GM15510 (cell line): Measurements from ENCODE around the gene GLDC.

ENCODE experiments used
- POLR2A ChIP-seq: IDR thresholded peaks from 3 replicates; pipeline ENCODE4 v1.6.1; 2011; ENCODE audit warnings: borderline replicate concordance; ENCODE audit not compliant: insufficient read length; ENCODE audit errors: extremely low read depth

Gene GLDC

DNA sequence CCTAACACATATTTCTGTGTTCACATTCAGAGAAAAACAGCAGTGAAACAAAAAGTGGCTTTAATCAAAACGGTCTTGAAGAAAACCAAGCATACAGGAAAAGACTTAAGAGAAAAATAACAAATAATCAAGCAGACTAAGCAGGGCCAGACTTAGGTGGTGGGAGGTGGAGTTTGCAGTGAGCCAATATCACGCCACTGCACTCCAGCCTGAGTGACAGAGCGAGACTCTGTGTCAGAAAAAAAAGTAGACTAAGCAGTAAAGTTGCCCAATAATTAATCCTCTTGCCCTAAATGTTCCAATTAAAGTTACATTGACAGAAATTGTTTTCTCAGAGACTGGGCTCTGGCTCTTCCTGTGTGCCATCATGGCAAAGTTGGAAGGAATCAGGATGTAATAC lies 26.6 kb upstream of the GLDC start:
- TF ChIP-seq POLR2A = no peak

DNA sequence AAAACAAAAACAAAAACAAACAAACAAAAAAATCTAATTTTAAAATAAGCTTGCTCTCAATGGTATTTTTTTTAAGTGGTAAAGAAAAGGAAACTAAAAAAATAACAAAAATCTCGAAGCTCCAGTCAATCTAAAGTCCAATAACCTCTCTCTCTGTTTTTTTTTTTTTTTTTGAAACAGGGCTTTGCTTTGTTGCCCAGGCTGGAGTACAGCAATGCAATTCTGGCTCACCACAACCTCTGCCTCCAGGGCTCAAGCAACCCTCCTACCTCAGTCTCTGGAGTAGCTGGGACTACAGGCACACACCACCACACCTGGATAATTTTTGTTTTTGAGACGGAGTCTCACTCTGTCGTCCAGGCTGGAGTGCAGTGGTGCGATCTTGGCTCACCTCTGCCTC lies 25.9 kb upstream of the GLDC start:
- no peak for TF ChIP-seq POLR2A

DNA sequence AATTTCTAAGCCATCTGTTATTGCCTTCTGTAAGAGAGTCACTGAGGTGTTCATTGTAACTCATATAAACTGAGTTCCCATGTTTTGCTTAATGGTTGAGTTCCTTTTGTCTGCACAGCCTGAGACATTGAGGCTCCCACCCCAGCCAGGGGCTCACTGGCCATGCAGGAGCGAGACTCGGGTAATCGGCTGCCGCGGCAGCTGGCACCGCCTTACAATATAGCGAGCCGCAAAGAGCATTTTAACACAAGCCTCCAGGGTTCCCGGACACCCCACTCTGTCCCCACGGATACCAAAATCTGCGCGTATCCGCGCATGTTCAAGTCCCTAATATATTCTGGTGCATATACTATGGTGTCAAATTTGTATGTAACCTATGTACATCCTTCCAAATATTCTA lies 24.4 kb upstream of the GLDC start:
- no peak for TF ChIP-seq POLR2A

DNA sequence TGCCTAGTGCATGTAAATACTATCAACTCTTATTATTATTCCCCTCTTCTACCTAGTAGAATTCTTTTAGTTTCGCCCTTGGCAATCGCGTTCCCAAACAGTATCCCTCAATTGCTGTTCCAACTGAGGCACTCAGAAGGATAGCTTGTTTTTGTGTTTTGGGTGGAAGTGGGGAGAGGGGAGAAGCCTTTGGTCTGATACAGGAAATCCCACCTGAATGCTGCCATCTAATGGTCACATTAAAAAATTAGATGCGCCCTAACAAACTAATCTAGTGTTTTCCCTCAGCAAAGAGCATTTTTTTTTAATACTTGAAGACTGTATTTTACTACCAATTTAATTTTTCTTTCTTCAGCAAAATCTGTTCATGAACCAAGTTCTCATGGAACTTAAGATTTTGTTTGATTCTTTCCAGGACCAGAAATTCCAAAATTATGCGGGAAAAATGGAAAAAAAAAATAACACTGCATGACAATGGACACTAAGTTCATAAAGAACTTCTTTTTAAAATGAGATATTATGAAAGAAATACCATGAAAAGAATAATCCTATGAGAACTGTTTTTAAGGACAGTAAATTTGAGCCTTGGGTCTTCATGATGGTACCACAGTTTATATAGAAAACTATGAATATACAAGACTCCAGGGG lies 22.2 kb upstream of the GLDC start:
- no peak for TF ChIP-seq POLR2A

DNA sequence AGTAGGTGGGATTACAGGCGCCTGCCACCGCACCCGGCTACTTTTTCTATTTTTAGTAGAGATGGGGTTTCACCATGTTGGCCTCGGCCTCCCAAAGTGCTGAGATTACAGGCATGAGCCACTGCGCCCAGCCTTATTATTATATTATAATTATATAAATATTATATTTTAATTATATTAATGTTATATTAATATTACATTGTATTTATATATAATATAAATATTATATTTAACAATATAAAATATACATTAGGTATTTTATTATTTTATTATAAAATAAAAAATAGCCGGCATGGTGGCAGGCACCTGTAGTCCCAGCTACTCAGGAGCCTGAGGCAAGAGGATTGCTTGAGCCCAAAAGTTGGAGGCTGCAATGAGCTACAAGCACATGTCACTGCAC lies 21.6 kb upstream of the GLDC start:
- TF ChIP-seq POLR2A = no peak

DNA sequence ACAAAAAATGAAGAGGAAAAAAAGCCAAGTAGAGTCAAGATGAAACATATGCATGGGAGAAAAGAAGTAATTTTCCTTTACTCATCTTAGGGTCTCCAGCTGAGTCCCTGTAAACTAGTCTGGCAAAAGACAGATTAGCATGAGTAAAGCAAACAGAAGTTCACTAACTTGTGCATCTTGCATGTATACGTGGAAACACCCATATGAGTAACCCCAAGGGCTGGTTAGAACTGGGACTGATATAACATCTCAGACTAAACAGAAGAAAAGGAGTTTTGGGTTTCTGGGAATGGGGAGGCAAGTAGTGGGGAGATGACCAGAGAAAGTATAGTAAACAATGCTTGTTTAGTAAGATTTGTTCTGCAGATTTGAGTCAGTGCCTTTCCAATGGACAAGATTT lies 20.1 kb upstream of the GLDC start:
- no peak for TF ChIP-seq POLR2A

DNA sequence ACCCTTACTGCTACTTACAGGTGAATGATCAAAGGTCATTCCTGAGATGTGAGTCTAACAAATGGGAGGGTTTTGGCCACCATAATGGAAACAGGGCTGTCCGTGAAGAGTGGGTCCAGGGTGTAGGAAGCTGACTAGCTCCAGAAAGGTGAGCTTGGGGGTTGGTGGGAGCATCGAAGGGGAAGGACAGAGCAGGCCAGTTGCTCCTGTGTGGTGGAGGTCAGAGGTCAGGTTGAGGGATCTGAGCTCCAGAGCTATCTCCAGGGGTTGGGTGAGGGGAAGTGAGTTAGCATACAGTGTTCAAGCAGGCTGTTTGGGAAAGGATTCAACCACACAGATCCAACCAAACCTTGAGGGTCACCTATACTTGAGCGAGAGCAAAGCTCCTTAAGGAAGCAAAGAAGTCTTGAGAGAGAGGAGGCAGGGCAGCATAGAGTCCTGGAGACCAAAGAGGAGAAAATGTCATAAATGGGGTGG lies 18.7 kb upstream of the GLDC start:
- TF ChIP-seq POLR2A = no peak

DNA sequence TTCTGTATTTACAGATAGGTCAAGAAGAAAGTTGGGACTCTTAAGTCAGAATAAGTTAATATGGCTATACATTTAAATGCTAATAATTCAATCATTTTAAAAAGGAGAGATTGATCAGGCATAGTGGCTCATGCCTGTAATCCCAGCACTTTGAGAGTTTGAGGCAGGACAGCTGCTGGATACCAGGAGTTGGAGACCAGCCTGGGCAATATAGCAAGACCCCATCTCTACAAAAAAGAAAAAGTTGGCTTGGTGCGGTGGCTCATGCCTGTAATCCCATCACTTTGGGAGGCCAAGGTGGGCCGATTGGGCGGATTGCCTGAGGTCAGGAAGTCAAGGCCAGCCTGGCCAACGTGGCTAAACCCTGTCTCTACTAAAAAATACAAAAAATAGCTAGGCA lies 15.0 kb upstream of the GLDC start:
- no peak for TF ChIP-seq POLR2A

DNA sequence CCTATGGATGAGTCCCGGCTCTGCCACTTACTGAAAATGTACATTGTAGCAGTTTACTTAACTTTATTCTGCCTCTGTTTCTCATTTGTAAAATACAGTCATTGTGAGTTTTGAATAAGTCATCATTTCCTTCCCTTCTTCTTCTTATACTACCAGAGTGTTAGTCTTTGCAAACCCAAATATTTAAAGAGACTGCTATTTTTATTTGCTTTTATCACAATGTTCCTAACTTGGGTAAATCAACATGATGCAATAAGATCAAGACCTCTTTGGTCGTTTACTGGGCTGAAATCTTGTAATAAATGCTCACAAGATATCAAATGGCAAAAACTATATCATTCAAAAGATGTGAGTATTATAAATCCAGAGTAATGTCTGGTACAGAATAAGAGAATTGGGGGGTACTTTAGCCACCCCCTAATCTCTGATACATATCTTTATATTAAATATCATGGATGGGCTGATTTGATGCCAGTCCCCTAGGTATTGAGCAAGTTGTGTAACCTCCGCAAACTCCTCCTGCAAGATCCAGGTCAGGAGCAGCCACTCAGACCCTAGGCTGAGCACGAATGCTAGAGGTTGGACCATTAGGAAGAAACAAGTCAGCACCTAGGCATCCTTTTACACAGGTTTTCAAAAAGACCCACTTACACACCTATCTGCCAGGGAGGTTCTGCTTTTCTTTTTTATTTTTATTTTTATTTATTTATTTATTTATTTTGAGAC lies 13.3 kb upstream of the GLDC start:
- TF ChIP-seq POLR2A = no peak

DNA sequence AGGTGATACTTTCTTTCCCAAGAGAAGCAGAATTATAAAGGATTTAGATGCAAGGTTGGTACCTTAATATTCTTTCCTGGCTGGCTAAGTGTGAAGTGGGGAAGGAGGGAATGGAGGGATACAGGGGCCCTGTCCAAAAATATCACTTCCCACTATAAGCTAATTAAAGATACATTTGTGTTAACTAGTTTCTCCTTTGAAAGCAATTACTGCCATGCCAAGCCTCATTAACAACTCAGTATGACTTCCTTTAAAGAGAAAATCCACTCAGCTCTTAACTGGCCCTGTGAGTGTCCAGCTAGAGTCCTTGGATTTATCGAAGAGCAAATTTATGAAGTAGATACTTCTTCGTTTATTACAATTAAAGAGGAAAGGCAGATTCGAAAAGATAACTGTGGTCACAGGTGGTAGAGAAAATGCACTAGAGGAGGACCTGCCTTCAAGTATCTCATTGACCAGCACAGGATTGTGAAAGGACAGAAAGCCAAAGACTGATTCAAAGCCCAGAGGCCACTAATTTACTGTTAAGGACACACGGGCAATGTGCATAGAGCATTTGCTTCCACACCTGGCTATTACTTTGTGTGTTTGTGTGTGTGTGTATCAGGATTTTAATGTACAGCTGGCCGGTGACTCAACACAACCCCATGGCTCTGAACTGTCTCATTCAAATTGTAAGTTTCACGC lies 11.2 kb upstream of the GLDC start:
- TF ChIP-seq POLR2A = no peak

DNA sequence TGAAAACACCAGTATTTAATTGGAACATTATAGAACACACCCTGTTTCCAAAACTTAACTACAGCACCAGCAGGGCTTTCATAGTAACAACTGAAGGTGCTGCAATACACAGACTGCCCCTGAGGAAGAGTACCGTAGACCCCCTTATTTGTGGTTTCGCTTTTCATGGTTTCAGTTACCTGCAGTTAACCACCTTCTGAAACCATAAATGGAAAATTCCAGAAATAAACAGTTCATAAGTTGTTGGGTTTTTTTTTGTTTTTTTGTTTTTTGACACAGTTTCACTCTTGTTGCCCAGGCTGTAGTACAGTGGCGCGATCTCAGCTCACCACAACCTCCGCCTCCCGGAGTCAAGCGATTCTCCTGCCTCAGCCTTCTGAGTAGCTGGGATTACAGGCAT lies 9.5 kb upstream of the GLDC start:
- TF ChIP-seq POLR2A = no peak

DNA sequence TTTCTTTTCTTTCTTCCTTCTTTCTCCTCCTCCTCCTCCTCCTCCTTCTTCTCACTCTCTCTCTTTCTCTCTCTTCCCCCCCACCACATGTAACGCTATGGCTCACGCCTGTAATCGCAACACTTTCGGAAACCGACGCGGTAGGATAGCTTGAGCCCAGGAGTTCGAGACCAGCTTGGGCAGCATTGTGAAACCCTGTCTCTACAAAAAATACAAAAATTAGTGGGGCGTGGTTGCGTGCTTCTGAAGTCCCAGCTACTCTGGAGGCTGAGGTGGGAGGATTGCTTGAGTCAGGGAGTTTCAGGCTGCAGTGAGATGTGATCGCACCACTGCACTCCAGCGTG lies 736 bp upstream of the GLDC start:
- no peak for TF ChIP-seq POLR2A

DNA sequence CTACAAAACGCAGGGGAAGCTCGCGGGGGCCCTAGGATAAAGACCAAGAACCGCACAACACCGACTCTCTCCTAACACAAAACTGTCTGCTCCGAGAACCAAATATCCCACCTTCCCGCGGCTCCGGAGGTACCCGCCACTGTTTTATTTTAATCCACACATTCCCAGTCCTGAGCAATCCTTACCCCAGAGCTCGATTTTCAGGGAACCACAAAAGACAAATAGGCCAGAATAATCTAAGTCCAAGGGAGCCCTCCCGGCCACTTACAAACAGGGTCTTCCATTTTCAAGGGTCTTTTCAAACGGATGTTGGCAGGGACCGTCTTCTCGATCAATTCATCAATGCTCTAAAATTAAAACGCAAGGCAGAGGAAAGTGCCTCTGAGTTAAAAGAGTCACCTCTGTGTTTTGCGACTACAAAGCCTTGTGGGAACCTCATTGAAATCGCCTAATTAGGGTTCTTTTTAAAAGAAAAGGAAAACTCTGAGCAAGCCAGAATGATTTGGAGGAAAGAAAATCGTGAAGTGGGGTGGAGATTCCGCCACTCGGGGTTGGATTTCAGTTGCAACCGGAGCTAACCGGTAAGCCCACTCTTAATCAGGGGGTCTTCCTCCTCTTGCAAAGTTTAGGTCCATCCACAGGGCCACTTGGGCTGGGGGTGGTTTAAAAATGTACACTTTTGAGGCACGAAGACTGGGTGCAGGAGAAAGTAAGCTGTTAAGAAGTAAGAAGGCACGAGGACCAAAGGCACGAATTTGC lies 1.0 kb downstream of the GLDC start:
- no peak for TF ChIP-seq POLR2A

DNA sequence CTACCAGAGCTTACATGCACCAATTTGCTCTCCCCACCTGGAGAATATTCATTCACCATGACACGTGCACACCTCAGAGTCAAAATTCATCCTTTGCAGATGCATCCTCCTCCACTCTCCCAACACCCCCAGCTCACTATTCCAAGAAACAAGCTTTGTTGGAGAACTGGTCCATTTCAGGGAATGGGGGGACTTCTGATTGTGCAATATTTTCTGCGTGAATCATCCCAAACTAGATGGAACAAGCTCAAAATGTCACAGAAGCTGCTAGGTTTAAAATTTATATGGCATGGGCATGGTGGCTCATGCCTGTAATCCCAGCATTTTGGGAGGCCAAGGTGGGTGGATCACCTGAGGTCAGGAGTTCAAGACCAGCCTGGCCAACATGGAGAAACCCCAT lies 3.6 kb downstream of the GLDC start:
- TF ChIP-seq POLR2A = no peak

DNA sequence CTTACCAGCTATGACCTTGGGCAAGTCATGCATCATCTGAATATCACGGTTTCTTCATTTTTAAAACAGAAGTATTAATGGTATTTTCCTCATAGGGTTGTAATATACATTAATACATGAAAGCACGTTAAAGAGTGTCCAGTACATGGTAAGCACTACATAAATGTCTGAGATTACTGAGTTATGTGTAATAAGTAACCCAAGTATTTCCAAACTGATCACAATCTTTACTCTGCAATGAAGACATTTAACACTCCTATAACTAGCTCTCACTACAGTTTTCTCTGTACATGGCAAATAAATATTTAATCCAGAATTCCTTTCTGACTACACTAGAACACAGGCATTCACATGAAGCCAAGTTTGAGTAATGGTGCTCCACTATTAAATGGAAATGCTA lies 4.0 kb downstream of the GLDC start:
- TF ChIP-seq POLR2A = no peak
